NCI-H1694 treated with DMSO at 0.1 percent for 48 hours (cell line): ENCODE results near the gene ZMPSTE24.

Experiments used
- DNase-seq: peaks from one replicate; lab custom pipeline; 2025; lab: John Stamatoyannopoulos, UW

Gene ZMPSTE24

DNA sequence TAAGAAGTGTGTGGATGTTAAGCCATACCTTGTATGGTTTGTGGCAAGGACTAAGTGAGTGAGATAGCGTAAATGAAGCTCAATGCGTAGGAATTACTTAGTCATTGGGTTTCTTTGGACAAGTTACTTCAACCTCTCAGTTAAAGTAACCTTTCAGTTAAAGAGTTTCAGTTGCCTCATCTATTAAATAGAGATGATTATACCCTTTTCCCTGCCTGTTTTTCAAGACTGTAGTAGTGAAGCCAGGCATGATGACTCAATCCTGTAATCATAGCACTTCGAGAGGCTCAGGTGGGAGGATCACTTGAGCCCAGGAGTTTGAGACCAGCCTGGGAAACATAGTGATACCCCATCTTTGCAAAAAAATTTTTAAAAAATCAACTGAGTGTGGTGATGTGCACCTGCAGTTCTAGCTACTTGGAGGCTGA, 6.3 kb downstream of the ZMPSTE24 start:
- DNase-seq, result no peak

DNA sequence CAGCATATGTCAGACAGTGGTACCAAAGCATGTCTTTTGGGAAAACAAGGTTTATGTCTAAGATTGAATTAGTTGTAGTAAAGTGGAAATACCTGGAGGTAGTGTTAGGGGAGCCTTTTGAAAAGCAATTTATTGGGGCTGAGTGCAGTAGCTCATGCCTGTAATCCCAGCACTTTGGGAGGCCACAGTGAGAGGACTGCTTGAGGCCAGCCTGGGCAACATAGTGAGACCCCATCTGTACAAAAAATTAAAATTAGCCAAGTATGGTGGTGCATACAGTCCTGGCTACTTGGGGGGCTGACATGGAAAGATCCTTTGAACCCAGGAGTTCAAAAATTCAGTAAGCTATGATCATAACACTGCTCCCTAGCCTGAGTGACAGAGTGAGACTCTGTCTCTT, 7.3 kb downstream of the ZMPSTE24 start:
- DNase-seq, result no peak

DNA sequence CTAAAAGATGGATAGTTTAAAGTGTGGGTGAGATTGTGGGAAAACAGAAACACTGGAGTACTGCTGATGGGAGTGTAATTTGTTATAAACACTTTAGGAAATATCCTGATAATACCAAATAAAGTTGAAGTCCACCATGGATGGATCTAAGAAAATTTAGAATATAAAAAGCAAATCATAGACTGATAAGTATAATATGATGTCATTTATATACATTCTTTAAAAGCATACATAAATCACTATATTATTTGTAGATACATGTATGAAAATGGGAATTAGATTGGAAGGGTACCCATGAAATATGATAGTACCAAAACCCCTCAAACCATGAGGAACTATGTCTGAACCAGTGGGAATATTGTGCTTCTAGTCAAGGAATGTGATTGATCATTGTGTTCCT, 7.9 kb downstream of the ZMPSTE24 start:
- DNase-seq, result no peak

DNA sequence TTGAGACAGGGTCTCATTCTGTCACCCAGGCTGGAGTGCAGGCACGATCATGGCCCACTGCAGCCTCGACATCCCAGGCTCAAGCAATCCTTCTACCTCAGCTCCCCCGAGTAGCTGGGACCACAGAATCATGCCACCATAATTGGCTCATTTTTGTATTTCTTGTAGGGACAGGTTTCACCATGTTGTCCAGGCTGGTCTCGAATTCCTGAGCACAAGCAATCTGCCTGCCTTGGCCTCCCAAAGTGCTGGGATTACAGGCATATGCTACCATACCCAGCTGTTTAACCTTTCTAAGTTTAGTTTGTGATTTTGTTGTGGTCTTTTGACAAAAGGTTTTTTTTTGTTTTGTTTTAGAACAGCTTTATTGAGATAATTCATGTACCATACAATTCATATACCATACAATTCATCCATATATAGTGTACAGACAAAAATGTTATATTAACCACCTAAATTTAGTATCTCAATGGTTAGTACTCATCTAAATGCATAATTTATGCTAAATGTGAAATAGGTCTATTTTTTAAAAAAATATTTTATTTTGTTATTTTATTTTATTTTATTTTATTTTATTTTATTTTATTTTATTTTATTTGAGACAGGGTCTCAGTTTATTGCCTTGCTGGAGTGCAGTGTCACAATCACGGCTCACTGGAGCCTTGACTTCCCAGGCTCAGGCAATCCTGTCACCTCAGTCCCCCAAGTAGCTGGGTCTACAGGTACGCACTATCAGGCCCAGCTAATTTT, 8.9 kb downstream of the ZMPSTE24 start:
- DNase-seq, result no peak

DNA sequence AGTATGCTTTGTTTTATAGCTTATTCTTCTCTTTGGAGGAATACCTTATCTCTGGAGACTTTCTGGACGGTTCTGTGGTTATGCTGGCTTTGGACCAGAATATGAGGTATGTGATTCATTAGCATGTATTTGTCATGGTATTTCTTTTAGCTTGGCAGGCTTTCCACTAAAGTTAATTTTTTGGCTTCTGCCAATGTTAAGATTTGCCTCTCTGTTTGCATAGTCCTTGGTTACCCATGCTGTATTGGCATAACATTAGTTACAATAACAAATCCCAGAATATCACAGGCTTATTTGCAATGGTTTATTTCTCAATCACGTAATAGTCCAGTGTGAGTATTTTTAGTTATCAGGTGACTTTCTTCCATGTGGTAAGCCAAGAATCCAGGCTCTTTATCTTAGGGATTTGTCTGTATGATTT, 9.7 kb downstream of the ZMPSTE24 start:
- DNase-seq, result no peak

DNA sequence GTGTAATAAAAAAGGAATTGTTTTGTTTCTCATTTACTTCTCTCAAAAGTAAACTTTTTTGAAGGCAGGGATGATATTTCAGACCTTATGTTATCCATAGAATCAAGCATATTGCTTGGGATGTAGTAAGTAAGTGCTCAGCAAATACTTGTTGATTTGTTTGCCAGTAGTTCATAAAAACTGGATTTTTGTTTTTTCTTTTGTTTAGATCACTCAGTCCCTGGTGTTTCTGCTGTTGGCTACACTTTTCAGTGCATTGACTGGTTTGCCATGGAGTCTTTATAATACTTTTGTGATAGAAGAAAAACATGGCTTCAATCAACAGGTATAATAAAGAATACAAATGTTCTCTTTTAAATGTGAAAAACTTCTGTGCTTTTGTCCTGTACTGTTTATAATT, 10.2 kb downstream of the ZMPSTE24 start:
- no peak for DNase-seq

DNA sequence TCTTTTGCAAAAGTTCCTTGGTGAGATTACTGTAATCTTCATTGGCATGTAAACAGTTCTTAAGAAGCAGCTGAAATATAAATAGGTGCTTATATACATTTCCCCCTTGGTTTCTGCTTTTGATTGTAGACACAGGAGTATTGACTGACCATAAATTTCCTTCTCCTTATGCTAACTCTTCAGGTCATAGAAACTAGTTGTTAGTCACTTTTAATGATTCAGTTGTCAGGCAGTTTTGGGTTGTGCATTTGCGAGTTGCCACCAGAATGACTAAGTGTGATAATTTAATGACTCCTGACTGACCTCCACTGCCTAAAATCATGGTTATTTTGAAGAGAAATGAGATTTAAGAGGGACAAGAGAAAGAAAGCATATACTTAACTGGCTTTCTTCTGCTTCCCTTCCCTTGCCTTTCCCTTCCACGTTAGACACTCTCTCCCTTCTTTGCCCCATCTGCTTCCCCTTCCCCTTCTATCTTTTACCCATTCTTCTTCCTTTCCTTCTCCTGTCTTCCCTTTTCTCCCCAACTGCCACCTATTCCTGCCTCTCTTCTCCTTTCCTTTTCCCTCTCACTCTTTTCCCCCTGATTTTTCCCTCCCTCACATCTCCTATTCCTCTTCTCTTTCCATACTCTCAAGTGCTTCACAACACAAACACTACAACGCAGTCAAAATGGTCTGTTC, 12.3 kb downstream of the ZMPSTE24 start:
- no peak for DNase-seq

DNA sequence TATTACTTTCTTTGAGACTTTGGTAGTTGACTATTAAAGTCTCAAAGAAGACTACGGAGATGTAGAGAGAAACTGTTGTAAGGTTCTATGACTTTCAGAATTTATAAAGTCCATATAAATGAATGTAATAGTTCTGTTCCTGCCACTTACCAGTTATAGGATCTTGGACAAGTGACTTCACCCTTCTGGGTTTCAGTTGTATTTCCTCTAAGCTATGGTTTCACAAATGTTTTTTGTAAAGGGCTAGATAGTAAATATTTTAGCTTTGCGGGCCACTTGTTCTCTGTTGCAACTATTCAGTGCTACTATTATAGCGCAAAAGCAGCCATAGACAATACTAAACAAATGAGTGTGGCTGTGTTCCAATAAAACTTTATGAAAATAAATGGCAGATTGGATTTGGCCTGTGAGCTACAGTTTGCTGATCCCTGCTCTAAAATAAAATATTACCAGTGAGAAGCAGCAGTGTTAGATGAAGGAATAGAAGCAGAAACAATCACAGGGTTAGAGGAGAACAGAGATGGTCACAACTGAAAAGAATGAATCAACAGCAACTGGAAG, 14.7 kb downstream of the ZMPSTE24 start:
- DNase-seq, result no peak

DNA sequence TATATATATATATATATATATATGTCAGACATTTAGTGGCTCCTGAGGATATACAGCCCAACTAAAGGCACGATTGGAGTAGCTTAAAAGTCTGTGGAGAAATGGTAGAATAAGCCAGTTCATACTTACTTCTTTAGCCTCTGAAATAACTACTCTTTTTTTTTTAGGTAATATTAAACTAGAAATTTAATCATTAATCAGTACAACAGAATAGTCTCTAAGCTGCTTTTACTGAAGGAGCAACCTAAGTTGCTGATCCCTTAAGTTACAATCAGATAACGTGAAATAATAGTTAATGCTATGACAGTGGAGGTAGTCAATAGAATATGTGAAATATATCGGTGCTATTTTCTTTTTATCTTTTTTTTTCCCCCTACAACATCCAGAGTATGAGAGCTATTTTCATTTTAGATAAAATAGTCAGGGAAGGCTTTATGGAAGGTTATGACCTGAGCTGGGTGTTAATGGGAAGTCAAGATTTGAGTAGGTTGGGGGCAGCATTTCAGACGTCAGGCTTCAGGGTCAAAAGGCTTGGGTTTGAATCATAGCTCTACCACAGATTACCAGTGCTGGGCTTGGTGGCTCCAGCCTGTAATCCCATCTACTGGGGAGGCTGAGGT, 15.6 kb downstream of the ZMPSTE24 start:
- no peak for DNase-seq

DNA sequence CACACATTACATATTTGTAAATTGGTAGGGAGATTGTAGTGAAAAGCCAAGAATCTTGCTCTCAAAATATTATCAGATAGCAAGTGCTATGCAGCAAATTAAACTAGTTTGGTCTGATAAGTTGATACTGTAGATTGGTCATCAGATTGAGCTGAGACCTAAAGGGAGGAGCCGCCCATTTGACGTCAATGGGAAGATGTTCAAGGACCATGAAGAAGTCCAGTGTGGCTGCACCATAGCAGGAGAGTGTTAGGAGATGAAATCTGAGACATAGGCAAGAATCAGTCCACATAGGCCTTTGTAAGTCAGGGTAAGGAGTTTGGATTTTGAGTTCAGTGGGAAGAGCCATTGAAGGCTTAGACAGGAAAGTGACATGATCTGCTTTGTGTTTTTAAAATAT, 16.3 kb downstream of the ZMPSTE24 start:
- no peak for DNase-seq

DNA sequence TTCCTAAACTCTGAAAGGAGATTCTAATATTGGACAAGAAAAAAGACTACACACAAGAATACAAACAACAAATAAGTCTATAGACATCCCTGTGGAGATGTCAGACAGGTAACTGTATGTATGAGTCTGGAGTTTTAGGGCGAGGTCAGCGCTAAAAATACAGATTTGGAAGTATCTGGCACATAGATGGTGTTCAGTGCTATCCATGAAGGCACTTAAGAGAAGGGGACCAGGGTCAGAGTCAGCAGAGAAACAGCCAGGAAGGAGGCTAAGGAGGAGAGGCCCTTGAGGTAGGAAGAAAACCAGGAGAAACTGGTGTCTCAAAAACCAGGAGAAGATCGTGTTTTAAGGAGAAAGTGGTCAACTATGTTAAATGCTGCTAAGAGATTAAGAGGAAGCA, 18.1 kb downstream of the ZMPSTE24 start:
- DNase-seq, result no peak

DNA sequence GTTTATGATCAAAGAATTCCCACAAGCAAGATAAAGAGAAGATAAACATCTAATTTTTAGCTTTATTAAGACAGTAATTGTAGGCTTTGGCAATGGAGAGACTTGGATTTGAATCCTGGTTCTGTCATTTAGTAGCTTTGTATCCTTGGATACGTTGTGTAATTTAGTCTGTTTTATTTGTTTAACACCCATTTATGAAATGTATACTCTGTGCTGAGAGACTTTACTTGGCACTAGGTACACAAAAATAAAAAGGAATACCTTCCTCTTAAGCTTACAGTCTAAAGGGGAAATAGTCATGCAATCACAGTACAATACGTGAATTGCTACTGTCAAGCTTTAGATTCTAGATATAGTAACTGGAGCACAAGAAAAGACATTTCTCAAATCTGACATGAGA, 23.8 kb downstream of the ZMPSTE24 start:
- DNase-seq, result no peak

DNA sequence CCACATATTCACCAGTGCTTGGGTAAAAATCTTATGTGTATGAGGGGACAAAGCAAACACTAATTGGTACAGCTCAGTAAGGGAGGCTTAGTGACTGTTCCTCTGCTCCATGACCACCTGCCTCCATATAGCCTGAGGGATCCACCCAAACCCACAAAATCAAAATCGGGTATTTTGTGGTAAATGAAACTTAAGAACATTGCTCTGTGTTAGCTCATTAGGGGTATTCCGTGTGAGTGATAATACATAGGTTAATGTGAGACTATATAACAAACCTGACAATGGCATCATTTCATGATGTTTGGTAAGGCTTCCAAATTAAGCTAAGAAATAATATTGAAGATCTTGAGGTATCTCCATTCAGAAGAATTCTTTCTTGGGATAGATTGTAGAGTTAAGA, 33.3 kb downstream of the ZMPSTE24 start:
- no peak for DNase-seq

DNA sequence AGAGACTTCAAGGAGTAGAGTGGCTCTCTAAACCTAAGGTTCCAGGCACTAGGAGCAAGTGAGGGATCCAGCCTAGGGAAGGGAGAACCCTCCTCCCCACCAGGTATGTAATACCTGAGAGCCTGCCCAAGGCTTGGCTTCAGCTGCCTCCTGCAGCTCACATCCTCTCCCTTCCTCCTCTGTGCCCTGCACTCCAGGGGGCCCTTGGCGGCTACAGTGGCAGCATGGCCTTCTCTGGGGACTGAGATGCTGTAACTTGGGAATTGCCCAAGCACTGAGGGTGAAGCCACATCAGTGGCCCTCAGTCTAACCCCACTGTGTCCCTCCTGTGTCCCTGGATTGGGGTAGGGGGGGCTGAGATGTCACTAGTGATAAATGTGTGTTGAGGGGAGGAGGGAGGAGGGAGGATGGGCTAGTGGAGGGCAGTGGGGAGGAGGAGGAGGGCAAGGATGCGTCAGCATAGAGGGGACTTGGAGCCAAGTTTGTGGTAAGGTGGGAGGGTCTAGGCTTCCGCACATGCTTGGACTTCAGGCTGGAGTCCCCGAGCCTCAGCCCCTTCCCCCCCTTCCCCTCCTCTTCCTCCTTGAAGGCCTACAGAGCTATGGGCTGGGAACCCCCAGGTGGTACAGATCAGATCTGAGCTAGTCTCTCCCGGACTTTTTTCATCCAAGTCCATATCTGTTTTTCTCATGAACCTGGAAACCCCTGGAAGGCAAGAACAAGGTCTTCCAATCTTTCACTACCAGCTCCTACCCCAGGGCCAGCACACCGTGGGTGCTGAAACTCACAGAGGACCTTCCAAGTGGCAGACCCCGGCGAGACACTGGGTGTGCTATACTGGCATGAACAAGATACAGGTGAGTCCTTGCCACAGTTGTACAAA, 41.6 kb downstream of the ZMPSTE24 start:
- no peak for DNase-seq

DNA sequence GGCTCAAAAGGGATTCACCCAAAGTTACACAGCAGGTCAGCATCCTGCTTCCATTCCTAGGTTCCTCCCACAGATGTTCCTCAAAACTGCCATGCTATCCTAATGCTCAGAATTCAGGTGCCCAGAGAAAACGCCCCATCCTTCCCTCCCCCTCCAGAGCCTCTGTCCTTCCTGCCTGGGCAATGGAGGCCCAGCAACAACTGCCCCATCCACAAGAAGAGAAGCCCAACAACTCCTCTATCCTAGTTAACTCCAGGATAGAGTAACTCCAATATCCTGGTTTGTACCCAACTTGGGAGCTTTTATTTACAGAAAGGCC, 42.2 kb downstream of the ZMPSTE24 start:
- DNase-seq, result no peak

DNA sequence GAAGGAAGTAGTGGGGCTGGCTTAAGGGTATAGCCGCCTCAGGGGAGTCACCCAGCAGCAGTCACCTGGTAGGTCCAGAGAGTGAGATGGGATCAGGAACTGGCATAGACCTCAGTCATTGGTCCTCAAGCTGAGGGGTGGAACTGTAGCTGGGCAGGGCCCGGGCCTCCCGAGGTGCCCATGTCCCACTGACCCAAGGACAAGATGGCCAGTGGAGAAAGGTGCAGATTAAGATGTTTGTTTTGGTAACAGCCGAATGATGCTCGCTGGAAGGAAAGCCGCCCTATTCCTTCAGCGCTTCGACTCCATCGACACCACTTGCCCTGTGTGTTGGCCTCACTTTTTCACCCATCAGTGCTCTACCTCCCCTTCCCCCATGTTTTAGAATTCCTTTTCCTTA, 42.6 kb downstream of the ZMPSTE24 start:
- DNase-seq, result no peak

DNA sequence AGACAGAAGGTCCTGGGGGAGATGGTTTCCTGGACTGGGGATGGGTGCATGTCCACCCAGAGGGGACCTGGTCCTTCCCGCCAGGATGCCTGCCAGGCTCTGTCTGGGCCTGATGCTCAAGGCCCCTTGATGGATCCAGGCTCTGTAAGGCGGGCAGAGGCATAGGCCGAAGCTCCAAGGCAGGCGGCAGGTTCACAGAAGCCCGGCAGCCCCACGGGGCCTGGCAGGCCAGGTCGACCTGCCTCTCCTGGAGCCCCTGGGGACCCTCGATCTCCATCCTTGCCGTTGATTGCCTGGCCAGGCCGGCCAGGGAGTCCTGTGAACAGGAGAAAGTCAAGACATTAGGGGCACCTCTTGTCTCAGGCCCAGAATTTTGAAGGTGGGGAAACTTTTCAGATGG, 43.0 kb downstream of the ZMPSTE24 start:
- DNase-seq, result no peak

DNA sequence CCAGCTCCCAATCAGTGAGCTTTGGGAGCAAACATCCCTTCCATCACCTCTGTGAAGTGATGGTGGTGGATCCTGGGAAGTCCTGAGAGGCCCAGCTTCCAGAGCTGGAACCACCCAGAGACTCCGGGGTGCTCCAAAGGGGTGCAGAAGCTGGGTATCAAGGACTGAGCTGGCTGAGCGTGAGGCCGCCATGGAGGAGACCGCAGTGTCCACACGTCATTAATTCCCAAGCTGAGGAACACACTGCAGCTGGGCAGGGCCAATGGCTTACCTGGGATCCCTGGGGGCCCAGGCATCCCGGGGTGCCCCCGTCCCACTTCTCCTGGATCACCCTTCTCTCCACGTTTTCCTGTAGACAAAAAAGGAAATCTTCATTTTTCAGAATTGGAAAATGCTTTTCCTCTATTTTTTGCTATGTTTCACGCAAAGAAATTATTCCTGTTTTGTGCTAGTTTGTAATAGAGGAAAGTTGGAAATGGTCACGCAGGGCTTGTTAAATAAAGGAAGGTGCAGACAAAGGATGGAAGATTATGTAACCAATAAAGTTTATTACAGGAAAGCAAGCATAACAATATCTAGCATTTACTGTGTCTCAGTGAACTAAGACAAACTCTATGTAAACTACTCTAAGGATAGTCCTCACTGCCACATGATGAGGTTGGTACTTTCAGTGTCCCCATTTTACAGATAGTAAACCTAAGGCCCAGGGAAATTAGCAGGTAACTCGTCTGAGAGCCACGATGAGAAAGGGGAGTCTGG, 43.7 kb downstream of the ZMPSTE24 start:
- DNase-seq, result no peak

DNA sequence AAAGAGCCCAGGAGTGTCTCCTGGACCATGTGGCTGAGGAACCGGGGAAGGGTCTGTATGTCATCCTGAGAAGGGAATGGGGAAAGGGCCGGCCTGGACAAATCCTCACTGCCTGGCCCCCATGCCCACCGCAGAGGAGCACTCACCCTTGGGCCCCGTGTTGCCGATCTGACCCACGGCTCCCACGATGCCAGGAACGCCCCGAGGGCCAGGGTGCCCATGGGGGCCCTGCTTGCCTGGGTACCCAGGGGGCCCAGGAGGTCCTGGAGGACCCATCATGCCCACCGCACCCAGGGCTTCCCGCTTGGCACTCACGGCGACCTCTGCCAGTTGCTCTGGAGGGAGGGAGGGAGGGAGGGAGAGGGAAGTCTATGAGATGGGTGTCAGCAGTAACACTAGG, 44.4 kb downstream of the ZMPSTE24 start:
- no peak for DNase-seq

DNA sequence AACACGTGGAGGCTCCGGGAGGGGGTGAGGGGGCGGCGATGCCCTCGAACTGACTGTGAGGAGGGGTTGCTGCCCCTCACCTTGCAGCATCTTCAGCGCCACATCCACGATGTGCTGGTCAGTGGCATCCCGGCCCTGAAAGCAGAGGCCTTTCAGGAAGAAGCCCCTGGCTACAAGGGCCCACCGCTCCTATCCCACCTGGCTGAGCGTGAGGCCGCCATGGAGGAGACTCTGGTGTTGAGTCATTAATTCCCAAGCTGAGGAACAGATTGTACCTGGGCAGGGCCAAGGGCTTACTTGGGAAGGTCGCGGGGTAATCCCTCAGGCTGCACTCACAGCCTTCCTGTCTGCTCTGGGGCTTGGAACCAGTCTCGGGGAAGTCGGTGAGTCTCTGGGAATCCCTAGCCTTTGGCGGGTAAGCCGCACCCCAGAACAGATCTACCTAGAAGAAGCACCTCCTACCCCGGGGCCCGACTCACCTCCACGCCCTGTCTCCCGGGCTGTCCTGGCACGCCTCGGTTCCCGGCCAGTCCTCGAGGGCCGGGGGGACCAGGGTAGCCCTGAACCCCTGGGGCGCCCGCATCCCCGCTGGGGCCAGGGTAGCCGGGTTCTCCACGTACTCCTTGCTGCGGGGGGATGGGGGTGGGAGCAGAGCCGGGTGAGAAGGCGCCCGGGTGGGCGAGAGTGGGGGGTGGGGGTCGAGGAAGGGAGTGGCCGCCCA, 45.2 kb downstream of the ZMPSTE24 start:
- DNase-seq, result no peak

DNA sequence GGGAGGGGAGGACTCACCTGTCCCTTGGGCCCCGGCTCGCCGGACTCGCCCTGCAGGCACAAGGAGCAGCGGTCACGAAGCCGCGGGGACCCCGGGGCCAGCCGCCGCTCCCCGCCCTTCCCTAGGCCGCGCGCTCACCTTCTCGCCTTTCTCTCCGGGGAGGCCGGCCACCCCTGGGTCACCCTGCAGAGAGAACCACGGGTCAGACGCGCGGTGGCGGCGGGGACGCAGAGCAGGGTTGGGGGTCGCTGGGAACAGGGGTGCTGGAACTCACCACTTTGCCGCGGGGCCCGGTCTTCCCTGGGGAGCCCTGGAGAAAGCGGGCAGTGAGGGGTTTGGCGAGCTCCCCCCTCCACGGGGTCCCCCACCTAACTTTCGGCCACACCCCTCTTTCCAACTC, 45.8 kb downstream of the ZMPSTE24 start:
- DNase-seq, result no peak
